Mucosa of stomach (tissue), 1 donor: ENCODE results near the gene CEACAM6.
"Not testable (repeated sequence)": the region's sequence is repeated elsewhere in the genome, so short reads cannot be mapped to it uniquely, and the experiment has no call there.

Source experiments
- H3K27me3 ChIP-seq: one replicate; pipeline ENCODE4 v1.7.0; 2013; ENCODE audit warnings: mild to moderate bottlenecking, low read length; ENCODE audit not compliant: control insufficient read depth, insufficient read depth
- H3K36me3 ChIP-seq: one replicate; pipeline ENCODE4 v1.7.0; 2013; ENCODE audit warnings: low read length; ENCODE audit not compliant: control insufficient read depth, insufficient read depth
- H3K4me1 ChIP-seq: one replicate; pipeline ENCODE4 v1.7.0; 2013; ENCODE audit warnings: mild to moderate bottlenecking, low read length; ENCODE audit not compliant: control insufficient read depth, insufficient read depth
- H3K4me3 ChIP-seq: one replicate; pipeline ENCODE4 v1.7.0; 2013; ENCODE audit warnings: low read length
- H3K9ac ChIP-seq: one replicate; pipeline ENCODE4 v1.7.0; 2013; ENCODE audit warnings: mild to moderate bottlenecking, low read length, moderate library complexity
- H3K9me3 ChIP-seq: one replicate; pipeline ENCODE4 v1.7.0; 2013; ENCODE audit warnings: mild to moderate bottlenecking, low read length, moderate library complexity; ENCODE audit not compliant: control insufficient read depth
- donor health status: Pancreatic carcinoma.

CEACAM6 gene

GRCh38 chr19:41753159-41753558, 2.2 kb upstream of the CEACAM6 start:
- H3K4me3 ChIP-seq, result no peak overlapping the region
- H3K9me3 ChIP-seq, result no peaks in the 10 kb centered on the region
- no peaks in the 10 kb centered on the region for H3K36me3 ChIP-seq
- peak overlapping the region; percentile 47 for H3K9ac ChIP-seq
- H3K27me3 ChIP-seq, result no peaks in the 10 kb centered on the region
- peaks cover 44% of the 10 kb centered on the region for H3K4me1 ChIP-seq

GRCh38 chr19:41753936-41754529, 1.3 kb upstream of the CEACAM6 start:
- Histone ChIP-seq H3K27me3 (no peaks in the 10 kb centered on the region), H3K4me1 (peaks cover 40% of the 10 kb centered on the region), H3K9ac (no peak overlapping the region), H3K36me3 (no peaks in the 10 kb centered on the region), H3K9me3 (no peaks in the 10 kb centered on the region), H3K4me3 (no peak overlapping the region)

- no peaks in the 10 kb centered on the region for H3K36me3 ChIP-seq
- H3K9me3 ChIP-seq, result no peaks in the 10 kb centered on the region
- H3K27me3 ChIP-seq, result no peaks in the 10 kb centered on the region
- H3K4me1 ChIP-seq, result peaks cover 8% of the 10 kb centered on the region
- no peak overlapping the region for H3K9ac ChIP-seq
- H3K4me3 ChIP-seq, result no peak overlapping the region
Observed at GRCh38 chr19:41758846-41759245, 3.5 kb downstream of the CEACAM6 start.

GRCh38 chr19:41767115-41767514, 11.8 kb downstream of the CEACAM6 start:
- peaks cover 11% of the 10 kb centered on the region for H3K4me1 ChIP-seq
- no peaks in the 10 kb centered on the region for H3K36me3 ChIP-seq
- H3K9ac ChIP-seq, result no peak overlapping the region
- H3K9me3 ChIP-seq, result no peaks in the 10 kb centered on the region
- H3K27me3 ChIP-seq, result no peaks in the 10 kb centered on the region
- H3K4me3 ChIP-seq, result no peak overlapping the region

- H3K9ac ChIP-seq, H3K36me3 ChIP-seq: not testable (repeated sequence)
Observed at GRCh38 chr19:41768105-41768504, 12.8 kb downstream of the CEACAM6 start.

GRCh38 chr19:41769608-41770007, 14.3 kb downstream of the CEACAM6 start:
- no peaks in the 10 kb centered on the region for H3K27me3 ChIP-seq
- H3K36me3 ChIP-seq, result no peaks in the 10 kb centered on the region
- H3K4me3 ChIP-seq, result no peak overlapping the region
- no peak overlapping the region for H3K9ac ChIP-seq
- H3K4me1 ChIP-seq, result peaks cover 34% of the 10 kb centered on the region
- no peaks in the 10 kb centered on the region for H3K9me3 ChIP-seq

More at GRCh38 chr19:41768105-41768504, 12.8 kb downstream of the CEACAM6 start:
- not testable (repeated sequence) for H3K4me3 ChIP-seq, H3K9me3 ChIP-seq, H3K27me3 ChIP-seq
- peaks cover 21% of the 10 kb centered on the region for H3K4me1 ChIP-seq

GRCh38 chr19:41771410-41771809, 16.1 kb downstream of the CEACAM6 start:
- H3K9me3 ChIP-seq, result no peaks in the 10 kb centered on the region
- no peak overlapping the region for H3K4me3 ChIP-seq
- H3K9ac ChIP-seq, result no peak overlapping the region
- H3K4me1 ChIP-seq, result peaks cover 52% of the 10 kb centered on the region
- H3K36me3 ChIP-seq, result no peaks in the 10 kb centered on the region
- H3K27me3 ChIP-seq, result no peaks in the 10 kb centered on the region

GRCh38 chr19:41774515-41774980, 19.2 kb downstream of the CEACAM6 start:
- Histone ChIP-seq H3K36me3 (no peaks in the 10 kb centered on the region), H3K4me3 (no peak overlapping the region), H3K9ac (no peak overlapping the region), H3K27me3 (no peaks in the 10 kb centered on the region), H3K4me1 (peaks cover 63% of the 10 kb centered on the region), H3K9me3 (no peaks in the 10 kb centered on the region)

GRCh38 chr19:41776700-41777099, 21.4 kb downstream of the CEACAM6 start:
- H3K9ac ChIP-seq, result no peak overlapping the region
- no peaks in the 10 kb centered on the region for H3K36me3 ChIP-seq
- no peak overlapping the region for H3K4me3 ChIP-seq
- peaks cover 69% of the 10 kb centered on the region for H3K4me1 ChIP-seq
- no peaks in the 10 kb centered on the region for H3K9me3 ChIP-seq
- H3K27me3 ChIP-seq, result no peaks in the 10 kb centered on the region

- H3K9me3 ChIP-seq, result no peaks in the 10 kb centered on the region
- H3K4me1 ChIP-seq, result peaks cover 28% of the 10 kb centered on the region
- no peaks in the 10 kb centered on the region for H3K36me3 ChIP-seq
- H3K4me3 ChIP-seq, result no peak overlapping the region
- no peak overlapping the region for H3K9ac ChIP-seq
- no peaks in the 10 kb centered on the region for H3K27me3 ChIP-seq
Observed at GRCh38 chr19:41783612-41784011, 28.3 kb downstream of the CEACAM6 start.

GRCh38 chr19:41784312-41784711, 29.0 kb downstream of the CEACAM6 start:
- Histone ChIP-seq H3K4me1 (peaks cover 27% of the 10 kb centered on the region), H3K27me3 (no peaks in the 10 kb centered on the region), H3K36me3 (no peaks in the 10 kb centered on the region), H3K9me3 (no peaks in the 10 kb centered on the region), H3K9ac (no peak overlapping the region), H3K4me3 (no peak overlapping the region)

- no peak overlapping the region for H3K9ac ChIP-seq
- H3K9me3 ChIP-seq, result no peaks in the 10 kb centered on the region
- H3K27me3 ChIP-seq, result no peaks in the 10 kb centered on the region
- no peaks in the 10 kb centered on the region for H3K36me3 ChIP-seq
- H3K4me1 ChIP-seq, result peaks cover 22% of the 10 kb centered on the region
- H3K4me3 ChIP-seq, result no peak overlapping the region
Observed at GRCh38 chr19:41784743-41785142, 29.4 kb downstream of the CEACAM6 start.

GRCh38 chr19:41785653-41786052, 30.3 kb downstream of the CEACAM6 start:
- Histone ChIP-seq H3K9me3 (no peaks in the 10 kb centered on the region), H3K4me1 (peaks cover 19% of the 10 kb centered on the region), H3K27me3 (no peaks in the 10 kb centered on the region), H3K9ac (no peak overlapping the region), H3K4me3 (no peak overlapping the region), H3K36me3 (no peaks in the 10 kb centered on the region)
